GM18907 (cell line): ENCODE results near the gene VDR.

Source experiments
- ATAC-seq: cut with Tn5 transposase; IDR thresholded peaks from one replicate; pipeline ENCODE4 v1.9.1; 2021; ENCODE audit warnings: mild to moderate bottlenecking, moderate library complexity; ENCODE audit not compliant: unreplicated experiment

VDR gene

GRCh38 chr12:47931187-47931586 lies 26.4 kb upstream of the VDR start:
- no peak for ATAC-seq

GRCh38 chr12:47930634-47931033 lies 25.8 kb upstream of the VDR start:
- ATAC-seq: no peak

GRCh38 chr12:47927346-47927745 lies 22.6 kb upstream of the VDR start:
- no peak for ATAC-seq

GRCh38 chr12:47921907-47922306 lies 17.1 kb upstream of the VDR start:
- no peak for ATAC-seq

- no peak for ATAC-seq
Measured at GRCh38 chr12:47920913-47921312, 16.1 kb upstream of the VDR start.

GRCh38 chr12:47913081-47913480 lies 8.3 kb upstream of the VDR start:
- no peak for ATAC-seq

GRCh38 chr12:47912556-47912955 lies 7.8 kb upstream of the VDR start:
- ATAC-seq: no peak

- no peak for ATAC-seq
Measured at GRCh38 chr12:47910981-47911380, 6.2 kb upstream of the VDR start.

GRCh38 chr12:47910486-47910885 lies 5.7 kb upstream of the VDR start:
- ATAC-seq: no peak

GRCh38 chr12:47909839-47910465 lies 5.2 kb upstream of the VDR start:
- ATAC-seq: no peak

GRCh38 chr12:47908738-47909137 lies 3.9 kb upstream of the VDR start:
- ATAC-seq: no peak

GRCh38 chr12:47907851-47908454 lies 3.2 kb upstream of the VDR start:
- ATAC-seq: no peak

- no peak for ATAC-seq
Measured at GRCh38 chr12:47903927-47904712, 674 bp downstream of the VDR start.

GRCh38 chr12:47903151-47903611 lies 1.6 kb downstream of the VDR start:
- no peak for ATAC-seq

GRCh38 chr12:47902131-47902639 lies 2.6 kb downstream of the VDR start:
- no peak for ATAC-seq

- ATAC-seq: no peak
Measured at GRCh38 chr12:47901718-47902093, 3.1 kb downstream of the VDR start.

- ATAC-seq: no peak
Measured at GRCh38 chr12:47901063-47901717, 3.6 kb downstream of the VDR start.

- ATAC-seq: no peak
Measured at GRCh38 chr12:47900131-47901062, 4.4 kb downstream of the VDR start.

- no peak for ATAC-seq
Measured at GRCh38 chr12:47899466-47899865, 5.3 kb downstream of the VDR start.

GRCh38 chr12:47896633-47897032 lies 8.2 kb downstream of the VDR start:
- no peak for ATAC-seq
